Measurements from ENCODE around the gene PIK3R4. TPM values are rescaled to one million over a fixed set of nuclear protein-coding genes. Genes with fewer than 3 reads are reported as not detected.

The PIK3R4 gene
- total RNA-seq, 4 donors from 2014 or later, result 25.0 to 51.0 (median 33.2) TPM

DNA sequence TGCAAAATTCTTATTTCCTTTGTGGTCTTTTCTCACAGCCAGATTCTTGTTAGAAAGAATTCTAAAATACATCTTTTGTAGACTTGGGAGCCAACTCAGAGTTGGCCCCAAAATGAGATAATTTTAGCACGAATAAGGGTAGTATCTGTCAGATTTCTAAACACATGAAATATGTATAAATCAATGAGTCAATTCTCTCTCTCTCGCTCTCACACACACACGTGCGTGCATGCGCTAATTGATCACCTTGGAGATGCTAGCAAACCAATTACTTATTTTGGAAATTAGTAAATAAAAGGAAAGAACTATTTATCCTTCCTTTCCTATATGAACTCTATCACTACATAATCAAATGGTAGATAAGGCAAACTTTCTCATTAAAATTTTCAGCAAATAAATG, 32.9 kb upstream of the PIK3R4 start:
- TF ChIP-seq, protein P1, sequence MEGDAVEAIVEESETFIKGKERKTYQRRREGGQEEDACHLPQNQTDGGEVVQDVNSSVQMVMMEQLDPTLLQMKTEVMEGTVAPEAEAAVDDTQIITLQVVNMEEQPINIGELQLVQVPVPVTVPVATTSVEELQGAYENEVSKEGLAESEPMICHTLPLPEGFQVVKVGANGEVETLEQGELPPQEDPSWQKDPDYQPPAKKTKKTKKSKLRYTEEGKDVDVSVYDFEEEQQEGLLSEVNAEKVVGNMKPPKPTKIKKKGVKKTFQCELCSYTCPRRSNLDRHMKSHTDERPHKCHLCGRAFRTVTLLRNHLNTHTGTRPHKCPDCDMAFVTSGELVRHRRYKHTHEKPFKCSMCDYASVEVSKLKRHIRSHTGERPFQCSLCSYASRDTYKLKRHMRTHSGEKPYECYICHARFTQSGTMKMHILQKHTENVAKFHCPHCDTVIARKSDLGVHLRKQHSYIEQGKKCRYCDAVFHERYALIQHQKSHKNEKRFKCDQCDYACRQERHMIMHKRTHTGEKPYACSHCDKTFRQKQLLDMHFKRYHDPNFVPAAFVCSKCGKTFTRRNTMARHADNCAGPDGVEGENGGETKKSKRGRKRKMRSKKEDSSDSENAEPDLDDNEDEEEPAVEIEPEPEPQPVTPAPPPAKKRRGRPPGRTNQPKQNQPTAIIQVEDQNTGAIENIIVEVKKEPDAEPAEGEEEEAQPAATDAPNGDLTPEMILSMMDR (IDR thresholded peaks at IDR 0.05; ENCODE audit: low read depth), result no peak

GRCh38 chr3:130779031-130779430, 32.4 kb upstream of the PIK3R4 start:
- TF ChIP-seq, protein P1 (IDR thresholded peaks at IDR 0.05; ENCODE audit: low read depth), result no peak

DNA sequence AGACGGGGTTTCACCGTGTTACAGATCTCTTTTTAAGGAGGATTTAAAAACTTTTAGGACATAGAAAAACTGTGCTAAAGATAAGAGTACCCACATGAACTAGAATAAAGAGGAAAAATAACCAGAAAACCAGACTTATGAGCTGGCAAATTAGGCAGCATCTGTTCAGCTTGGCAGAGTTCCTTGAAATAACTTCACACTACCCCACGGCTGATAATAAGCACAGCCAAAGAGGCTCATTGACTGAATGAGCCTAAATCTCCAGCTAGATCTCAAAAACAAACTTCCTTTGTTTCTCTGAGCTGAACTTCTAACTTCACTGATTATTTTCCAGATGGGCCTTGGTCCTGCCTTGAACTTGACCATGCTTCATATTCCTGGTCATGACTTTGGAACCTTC, 26.7 kb upstream of the PIK3R4 start:
- TF ChIP-seq, protein P1 (IDR thresholded peaks at IDR 0.05; ENCODE audit: low read depth), result no peak

DNA sequence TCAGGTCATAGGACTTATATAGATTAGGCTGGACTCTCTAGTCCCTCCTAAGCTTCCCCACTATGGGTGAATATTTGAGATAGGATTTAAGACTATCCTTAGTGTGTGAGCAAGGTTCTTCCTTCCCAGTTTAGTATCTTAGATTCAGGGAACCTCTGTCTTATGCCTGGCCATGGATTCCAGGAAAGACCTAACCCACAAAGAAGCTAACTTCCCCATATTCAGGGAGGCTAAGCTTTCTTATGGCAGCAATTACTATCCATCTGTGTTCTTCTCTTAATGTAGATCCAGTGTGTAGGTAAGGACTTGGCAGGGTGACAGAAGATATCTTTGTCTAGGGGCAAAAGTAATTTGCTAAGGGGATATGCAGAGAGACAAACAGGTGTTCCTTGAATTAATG, 25.5 kb upstream of the PIK3R4 start:
- TF ChIP-seq, protein P1 (IDR thresholded peaks at IDR 0.05; ENCODE audit: low read depth), result no peak

DNA sequence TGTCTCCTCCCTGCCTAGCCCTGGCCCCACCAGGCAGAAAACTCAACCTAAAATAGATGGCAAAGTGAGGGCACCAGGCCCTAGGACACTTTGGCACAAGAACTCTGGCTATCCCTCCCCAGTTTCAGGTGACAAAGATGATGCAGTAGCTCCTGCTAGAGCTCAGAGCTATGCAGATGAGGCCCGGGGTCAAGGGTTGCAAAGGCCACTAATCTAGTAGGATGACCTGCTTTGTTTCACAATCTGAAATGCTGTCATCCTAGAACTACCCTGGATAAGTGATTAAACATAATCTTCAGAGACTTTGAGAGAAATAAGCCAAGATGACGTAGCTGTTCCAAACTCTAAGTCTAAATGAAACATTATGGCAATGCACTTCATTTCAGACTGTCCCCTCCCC, 24.0 kb upstream of the PIK3R4 start:
- TF ChIP-seq, protein P1 (IDR thresholded peaks at IDR 0.05; ENCODE audit: low read depth), result no peak

DNA sequence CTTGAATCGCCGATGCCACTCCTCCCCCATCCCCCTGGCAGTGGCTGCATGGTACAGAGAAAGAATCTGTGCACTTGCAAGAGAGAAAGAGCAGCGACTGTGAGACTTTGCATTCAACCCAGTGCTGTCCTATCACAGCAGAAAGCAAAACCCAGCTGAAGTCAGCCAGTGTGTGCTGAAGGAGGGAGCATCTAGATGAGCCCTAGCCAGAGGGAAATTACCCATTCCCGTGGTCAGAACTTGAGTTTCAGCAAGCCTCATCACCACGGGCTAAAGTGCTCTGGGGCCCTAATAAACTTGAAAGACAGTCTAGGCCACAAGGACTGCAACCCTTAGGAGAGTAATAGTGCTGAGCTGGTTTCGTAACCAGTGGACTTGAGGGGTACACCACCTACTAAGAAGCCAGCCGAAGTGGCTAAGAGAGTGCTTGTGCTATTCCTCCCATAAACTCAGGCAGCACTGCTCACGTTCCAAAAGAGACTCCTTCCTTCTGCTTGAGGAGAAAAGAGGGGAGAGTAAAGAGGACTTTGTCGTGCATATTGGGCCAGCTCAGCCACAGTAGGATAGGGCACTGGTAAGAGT, 15.2 kb upstream of the PIK3R4 start:
- TF ChIP-seq, protein P1 (IDR thresholded peaks at IDR 0.05; ENCODE audit: low read depth), result no peak

- TF ChIP-seq, protein P1 (IDR thresholded peaks at IDR 0.05; ENCODE audit: low read depth), result no peak
Measured at GRCh38 chr3:130760922-130761321, 14.3 kb upstream of the PIK3R4 start.
